LNCaP clone FGC (cell line): ENCODE data around the gene SORCS2.

Experiments
- DNase-seq: peaks from one replicate; pipeline ENCODE4 v3.0.0-alpha.2; 2011; ENCODE audit warnings: low read depth
- H3K4me3 ChIP-seq: 2 replicates; pipeline ENCODE4 v1.5.1; 2011; ENCODE audit warnings: mild to moderate bottlenecking, low read depth, low read length, control low read depth
- CTCF ChIP-seq: IDR thresholded peaks from 2 replicates; pipeline ENCODE4 v1.5.1; 2012; ENCODE audit warnings: mild to moderate bottlenecking; ENCODE audit not compliant: control insufficient read depth, insufficient read depth; ENCODE audit errors: extremely low read depth

The SORCS2 gene

GRCh38 chr4:7411896-7412553, 219.7 kb downstream of the SORCS2 start:
- DNase-seq = no peak
- no peak for TF ChIP-seq CTCF
- H3K4me3 ChIP-seq = no peak overlapping the region

GRCh38 chr4:7412554-7412912, 220.2 kb downstream of the SORCS2 start:
- no peak for TF ChIP-seq CTCF
- DNase-seq = no peak
- H3K4me3 ChIP-seq = no peak overlapping the region

GRCh38 chr4:7414046-7414445, 221.7 kb downstream of the SORCS2 start:
- no peak overlapping the region for H3K4me3 ChIP-seq
- no peak for TF ChIP-seq CTCF
- DNase-seq = no peak

GRCh38 chr4:7414736-7415510, 222.6 kb downstream of the SORCS2 start:
- H3K4me3 ChIP-seq = no peak overlapping the region
- TF ChIP-seq CTCF = no peak
- DNase-seq = no peak

- no peak overlapping the region for H3K4me3 ChIP-seq
- no peak for TF ChIP-seq CTCF
- DNase-seq = no peak
Measured at GRCh38 chr4:7415927-7416686, 223.8 kb downstream of the SORCS2 start.

- no peak for TF ChIP-seq CTCF
- no peak for DNase-seq
Measured at GRCh38 chr4:7416745-7417432, 224.6 kb downstream of the SORCS2 start.

More at GRCh38 chr4:7416745-7417432, 224.6 kb downstream of the SORCS2 start:
- no peak overlapping the region for H3K4me3 ChIP-seq
